HG03025 (cell line): ENCODE data around the gene EIF5.

Source experiments
- ATAC-seq: cut with Tn5 transposase; IDR thresholded peaks from one replicate; pipeline ENCODE4 v1.9.1; 2021; ENCODE audit warnings: mild to moderate bottlenecking, moderate library complexity; ENCODE audit not compliant: unreplicated experiment, low FRiP score

EIF5 gene

GRCh38 chr14:103333754-103334643 is at the start of gene EIF5:
EIF5 (plus strand) TSS chr14:103334237; CDS start chr14:103335861, 1,624 bp downstream.
- ATAC-seq = peak; percentile 91

GRCh38 chr14:103284574-103285467 is 49.2 kb upstream of the EIF5 start:
- no peak for ATAC-seq

GRCh38 chr14:103286460-103286859 is 47.6 kb upstream of the EIF5 start:
- no peak for ATAC-seq

GRCh38 chr14:103286968-103287850 is 46.8 kb upstream of the EIF5 start:
- ATAC-seq = no peak

GRCh38 chr14:103288076-103288766 is 45.8 kb upstream of the EIF5 start:
- ATAC-seq = no peak

DNA sequence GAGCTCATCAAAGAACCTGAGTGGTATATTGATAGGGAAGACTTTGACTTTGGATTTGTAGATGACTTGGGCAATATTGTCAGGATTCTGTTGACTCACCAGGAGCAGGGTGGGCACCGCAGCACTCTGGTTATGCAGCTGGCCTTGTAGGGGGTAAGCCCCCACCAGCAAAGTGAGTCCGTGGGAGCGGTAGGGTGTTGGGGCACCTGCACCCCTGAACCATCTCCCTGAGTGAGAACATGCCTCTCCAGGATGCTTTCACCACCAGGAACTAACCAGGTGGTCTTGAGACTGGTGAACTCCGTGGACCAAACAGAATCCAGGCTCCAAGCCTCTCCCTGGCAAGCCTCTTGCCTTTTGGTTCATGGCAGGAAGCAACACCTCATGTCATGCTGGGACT is 44.0 kb upstream of the EIF5 start:
- no peak for ATAC-seq

DNA sequence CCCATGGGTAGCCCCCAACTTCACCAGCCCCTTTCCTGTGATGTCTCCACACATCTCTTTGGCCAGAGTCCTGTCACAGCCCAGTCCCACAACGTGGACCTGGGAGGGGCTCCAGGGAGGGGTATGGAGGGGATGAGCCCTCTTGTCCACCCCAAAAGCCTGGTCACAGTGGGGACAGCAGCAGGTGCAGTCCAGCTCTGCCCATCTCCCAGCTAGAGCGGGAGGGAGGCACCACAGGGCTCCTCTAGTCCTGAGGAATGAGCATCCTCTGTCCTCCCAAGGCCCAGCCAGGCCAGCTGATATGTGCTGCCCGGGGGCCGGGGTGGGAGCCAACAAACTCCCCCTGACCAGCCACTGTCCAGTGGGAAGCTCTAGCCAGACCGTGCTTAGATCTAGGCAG is 43.5 kb upstream of the EIF5 start:
- ATAC-seq = no peak

DNA sequence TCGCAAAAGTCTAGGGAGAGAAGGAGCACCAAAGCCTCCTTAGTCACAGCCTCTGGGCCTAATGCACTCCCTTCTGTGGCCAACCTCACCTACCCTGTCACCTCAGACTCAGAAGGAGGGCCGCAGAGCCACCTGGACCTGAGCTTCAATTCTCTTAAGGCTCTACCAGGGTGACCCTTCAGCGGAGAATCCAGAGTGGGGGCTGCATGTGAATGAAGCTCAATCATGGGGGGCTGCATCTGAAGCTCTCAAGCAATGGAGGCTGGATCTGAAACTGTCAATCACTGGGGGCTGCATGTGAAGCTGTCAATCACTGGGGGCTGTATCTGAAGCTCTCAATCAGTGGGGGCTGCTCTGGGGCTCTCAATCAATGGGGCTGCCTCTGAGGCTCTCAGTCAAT is 43.1 kb upstream of the EIF5 start:
- no peak for ATAC-seq

- no peak for ATAC-seq
Measured at GRCh38 chr14:103292426-103293374, 41.3 kb upstream of the EIF5 start.

DNA sequence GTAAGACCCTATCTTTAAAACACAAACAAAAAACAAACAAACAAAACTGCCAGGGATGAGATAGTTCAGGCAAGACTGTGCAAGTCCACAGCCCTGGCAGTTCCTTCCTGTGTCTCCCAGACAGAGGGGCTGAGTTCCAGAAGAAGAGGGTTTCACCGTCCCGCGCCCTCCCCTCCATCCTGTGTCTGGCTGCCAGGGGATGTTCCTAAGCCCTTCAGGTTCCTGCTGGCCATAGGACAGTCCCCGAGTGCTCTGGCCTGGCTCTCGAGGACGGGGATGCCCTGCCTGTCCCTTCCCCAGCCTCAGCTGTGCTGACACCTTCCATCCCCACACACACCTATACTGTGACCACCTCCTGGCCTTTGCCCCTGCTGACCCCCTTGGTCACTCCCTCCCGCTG is 40.6 kb upstream of the EIF5 start:
- ATAC-seq = no peak

GRCh38 chr14:103294091-103294490 is 39.9 kb upstream of the EIF5 start:
- ATAC-seq = no peak

DNA sequence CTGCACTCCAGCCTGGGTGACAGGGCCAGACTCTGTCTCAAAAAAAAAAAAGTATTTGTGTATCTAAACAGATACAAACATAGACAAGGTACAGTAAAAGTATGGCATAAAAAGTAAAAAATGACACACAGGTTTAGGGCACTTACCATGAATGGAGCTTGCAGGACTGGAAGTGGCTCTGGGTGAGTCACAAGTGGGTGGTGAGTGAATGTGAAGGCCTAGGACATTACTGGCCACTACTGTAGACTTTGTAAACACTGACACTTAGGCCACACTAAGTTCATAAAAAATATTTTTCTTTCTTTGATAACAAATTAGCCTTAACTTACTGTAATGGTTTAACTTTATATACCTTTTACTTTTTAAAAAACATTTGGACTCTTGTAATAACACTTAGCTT is 38.0 kb upstream of the EIF5 start:
- no peak for ATAC-seq

DNA sequence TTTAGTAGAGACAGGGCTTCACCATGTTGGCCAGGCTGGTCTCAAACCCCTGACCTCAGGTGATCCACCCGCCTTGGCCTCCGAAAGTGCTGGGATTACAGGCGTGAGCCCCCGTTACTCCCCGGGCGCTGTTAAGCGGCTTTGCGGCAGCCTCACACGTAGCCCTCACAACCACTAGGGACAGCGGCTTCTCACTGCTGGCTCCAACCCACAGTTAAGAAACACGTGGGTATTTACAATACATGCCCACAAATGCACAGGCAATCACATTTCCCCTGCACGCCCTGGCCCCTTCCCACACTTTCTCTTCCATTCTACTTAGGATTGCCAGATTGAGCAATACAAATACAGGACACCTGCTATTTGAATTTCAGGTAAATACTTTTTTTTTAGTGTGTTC is 37.0 kb upstream of the EIF5 start:
- ATAC-seq = no peak

DNA sequence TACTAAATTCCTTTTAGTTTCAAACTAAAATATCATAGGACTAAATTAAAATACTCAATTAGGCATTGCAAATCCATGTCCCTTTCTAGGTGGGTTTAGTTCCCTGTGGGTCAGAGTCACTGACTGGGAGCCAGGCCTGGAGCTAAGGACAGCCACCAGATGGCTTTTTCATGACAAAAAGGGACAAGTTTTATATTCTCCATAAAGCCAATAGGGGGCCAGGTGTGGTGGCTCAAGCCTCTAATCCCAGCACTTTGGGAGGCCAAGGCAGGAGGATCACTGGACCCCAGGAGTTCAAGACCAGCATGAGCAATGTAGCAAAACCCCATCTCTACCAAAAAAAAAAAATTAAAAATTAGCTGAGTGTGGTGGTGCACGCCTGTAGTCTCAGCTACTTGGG is 35.4 kb upstream of the EIF5 start:
- ATAC-seq = no peak

GRCh38 chr14:103301512-103302354 is 32.3 kb upstream of the EIF5 start:
- ATAC-seq = no peak

- ATAC-seq = no peak
Measured at GRCh38 chr14:103302966-103303365, 31.1 kb upstream of the EIF5 start.

DNA sequence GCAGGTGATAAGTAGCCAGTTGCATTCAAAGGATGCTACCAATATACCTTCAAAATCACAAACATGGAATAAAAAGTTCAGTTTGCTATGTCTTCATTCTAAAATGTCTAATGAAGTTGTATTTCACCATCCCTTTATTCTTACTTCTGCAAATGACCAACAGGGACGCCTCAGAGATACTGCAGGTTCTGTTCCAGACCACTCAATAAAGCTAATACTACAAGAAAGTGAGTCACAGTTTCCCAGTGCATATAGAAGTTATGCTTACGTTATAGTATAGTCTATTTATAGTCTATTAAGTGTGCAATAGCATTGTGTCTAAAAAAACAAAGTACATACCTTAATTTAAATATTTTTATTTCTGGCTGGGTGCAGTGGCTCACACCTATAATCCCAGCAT is 29.3 kb upstream of the EIF5 start:
- ATAC-seq = no peak
